HG02981 (cell line): ENCODE data around the gene IDI1.

ENCODE experiments used
- ATAC-seq: cut with Tn5 transposase; IDR thresholded peaks from one replicate; pipeline ENCODE4 v1.9.1; 2021; ENCODE audit warnings: mild to moderate bottlenecking, moderate library complexity; ENCODE audit not compliant: unreplicated experiment

IDI1 gene

DNA sequence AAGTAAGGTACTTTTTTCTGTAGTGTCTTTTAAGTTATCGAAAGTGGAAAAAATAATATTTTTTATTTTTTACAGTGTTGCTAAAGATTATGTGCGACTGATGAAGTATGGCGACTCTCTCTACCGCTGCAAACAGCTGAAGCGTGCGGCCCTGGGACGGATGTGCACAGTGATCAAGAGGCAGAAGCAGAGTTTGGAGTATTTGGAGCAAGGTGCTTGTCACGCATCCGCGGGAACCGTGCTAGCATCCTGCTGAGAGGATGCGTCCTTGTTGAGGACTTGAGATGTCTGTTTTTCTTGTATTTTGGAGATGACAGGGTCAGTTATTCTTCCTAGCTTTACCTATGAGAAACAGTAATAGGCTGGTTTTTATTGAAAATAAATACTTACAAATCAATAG, 52.9 kb downstream of the IDI1 start:
- ATAC-seq: no peak

DNA sequence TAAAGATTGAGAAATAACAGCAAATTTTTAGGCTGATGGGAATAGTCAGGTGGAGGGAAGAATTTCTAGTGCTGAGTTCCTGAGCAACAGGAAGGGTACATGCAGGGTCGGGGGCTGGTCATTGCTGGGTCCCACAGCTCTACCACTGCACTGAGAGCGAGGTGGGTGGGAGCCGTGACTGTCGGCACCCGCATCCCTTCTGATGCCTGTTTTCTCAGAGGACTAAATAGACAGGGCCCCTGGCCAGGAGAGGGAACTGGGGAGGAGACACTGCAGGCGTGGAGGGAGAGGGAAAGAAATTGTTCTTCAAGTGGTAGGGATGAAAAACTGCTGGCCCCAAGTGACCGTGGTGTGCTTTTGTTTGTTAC, 53.4 kb downstream of the IDI1 start:
- no peak for ATAC-seq

DNA sequence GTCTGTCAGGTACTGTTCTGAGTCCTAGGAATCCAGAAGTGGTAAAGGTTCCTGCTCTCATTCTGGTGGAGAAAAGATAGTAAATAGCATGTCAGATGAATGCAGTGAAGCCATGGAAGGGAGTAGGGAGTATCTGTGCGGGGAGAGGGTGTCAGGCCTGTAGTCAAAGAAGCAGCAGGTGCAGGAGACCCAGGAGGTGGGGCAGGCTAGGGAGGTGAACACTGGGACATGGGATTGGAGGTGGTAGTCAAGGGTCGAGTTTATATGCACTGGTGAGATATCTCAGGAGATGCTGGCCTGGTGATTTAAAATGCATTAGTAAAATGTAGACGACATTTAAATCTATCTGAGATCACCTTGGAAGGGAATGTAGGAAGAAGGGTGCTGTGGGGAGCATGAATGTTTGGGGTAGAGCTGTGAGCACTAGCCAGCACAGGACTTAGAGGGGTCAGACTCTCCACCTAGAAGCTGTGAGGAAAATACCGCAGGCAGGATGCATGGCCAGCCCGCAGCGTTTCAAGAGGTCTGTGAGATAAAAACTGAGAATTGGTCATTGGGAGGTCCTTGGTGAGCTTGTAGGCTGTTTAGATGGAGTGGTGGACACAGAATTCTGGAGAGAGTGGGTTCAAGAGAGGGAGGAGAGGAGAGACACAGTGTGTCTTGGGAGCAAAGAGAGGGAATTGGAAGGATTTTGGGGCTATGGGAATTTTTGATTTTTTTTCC, 53.9 kb downstream of the IDI1 start:
- ATAC-seq: no peak

DNA sequence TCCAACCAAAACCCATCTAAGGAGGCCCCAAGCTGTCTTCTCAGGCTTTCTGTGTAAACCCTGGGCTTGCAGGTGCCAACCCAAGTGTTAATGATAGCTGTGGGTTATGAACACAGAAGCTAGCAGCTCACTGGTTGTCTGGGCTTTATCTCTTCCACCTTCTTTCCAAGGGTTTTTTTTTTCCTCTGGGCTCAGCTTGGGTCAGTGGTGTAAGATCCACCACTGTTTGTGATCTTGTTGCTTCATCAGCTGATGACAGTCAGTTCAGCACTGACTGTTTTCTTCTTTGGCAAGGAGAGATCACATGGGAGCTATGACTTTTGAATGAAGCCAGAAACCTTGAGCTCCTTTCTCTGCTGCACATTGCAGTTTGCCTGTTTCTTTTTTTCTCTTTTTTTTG, 56.0 kb downstream of the IDI1 start:
- no peak for ATAC-seq

DNA sequence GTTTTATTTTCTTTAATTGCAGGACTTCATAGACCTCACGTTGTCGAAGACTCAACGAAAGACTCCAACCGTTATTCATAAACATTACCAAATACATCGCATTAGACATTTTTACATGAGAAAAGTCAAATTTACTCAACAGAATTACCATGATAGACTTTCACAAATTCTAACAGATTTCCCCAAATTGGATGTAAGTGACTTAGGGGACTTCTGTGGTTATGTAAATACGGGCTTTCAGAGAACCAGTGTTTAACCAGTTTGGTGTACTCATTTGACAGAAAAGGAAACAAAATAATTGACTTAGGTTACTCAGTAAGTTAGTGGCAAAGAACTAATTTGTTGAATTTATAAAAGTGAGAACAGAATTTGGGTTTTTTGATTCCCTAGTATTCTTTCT, 56.5 kb downstream of the IDI1 start:
- peak; percentile 45 for ATAC-seq

DNA sequence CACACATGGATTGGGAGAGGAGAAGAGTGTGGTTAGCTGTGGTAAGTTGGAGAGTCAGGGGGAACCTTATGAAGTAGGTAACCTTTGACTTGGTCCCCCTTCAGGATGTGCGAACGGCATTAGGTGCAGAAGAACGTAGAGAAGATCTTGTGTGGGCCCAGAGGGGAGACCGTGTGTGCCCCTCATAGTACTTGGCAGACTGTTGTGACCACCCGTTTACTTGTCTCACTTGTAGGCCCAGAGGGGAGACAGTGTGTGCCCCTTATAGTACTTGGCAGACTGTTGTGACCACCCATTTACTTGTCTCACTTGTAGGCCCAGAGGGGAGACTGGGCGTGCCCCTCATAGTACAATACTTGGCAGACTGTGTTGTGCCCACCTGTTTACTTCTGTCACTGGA, 58.1 kb downstream of the IDI1 start:
- ATAC-seq: no peak
